GM18867 (cell line): ENCODE data around the gene PACSIN2.
"Not testable (repeated sequence)": the region's sequence is repeated elsewhere in the genome, so short reads cannot be mapped to it uniquely, and the experiment has no call there.

ENCODE experiments used
- ATAC-seq: cut with Tn5 transposase; IDR thresholded peaks from one replicate; pipeline ENCODE4 v1.9.1; 2021; ENCODE audit warnings: mild to moderate bottlenecking, moderate library complexity; ENCODE audit not compliant: unreplicated experiment

PACSIN2 gene

DNA sequence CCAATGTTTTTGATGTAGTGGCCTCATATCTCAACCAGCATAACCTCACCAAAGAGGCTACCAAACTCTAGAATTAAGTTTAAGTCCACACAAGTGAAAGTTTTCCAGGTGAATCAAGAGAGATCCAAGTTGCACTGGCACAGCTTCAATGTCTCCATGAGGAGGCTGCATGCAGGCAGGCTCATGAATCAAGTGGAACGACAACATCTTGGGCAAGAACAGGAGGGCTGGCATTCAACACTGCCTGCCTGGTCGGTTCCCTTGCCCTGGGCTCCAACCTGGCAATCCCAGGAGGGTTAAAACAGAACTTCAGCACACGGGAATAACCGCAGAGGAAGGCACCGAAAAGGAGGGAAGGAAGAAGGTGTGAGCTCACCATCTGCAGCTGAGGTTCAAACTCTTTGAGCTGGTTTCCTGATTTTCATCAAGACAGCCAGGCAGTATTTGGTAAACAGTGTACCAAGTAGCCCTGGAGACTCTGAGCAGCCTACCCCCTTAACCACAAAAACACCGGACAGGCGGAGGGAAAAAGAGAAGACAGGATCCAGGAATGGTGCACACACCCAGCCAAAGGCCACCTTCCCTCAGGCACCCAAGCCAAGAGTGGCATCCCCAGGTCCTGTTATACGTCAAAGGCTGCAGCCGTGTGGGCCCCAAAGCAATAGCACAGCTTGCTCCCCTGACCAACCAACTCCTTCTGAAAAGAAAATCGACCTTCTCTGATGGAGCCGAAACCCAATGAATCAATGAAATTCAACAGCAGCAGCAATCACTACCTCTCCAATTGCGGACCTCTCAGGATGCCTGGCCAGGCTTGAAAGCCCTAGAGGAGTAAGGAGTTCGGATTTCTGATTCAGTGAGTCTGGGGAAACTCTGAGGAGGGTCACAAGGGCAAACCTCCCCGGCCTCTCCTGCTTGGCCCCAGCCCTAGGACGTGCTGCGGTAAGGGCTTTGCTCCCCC, 1.3 kb downstream of the PACSIN2 start:
- ATAC-seq: no peak

DNA sequence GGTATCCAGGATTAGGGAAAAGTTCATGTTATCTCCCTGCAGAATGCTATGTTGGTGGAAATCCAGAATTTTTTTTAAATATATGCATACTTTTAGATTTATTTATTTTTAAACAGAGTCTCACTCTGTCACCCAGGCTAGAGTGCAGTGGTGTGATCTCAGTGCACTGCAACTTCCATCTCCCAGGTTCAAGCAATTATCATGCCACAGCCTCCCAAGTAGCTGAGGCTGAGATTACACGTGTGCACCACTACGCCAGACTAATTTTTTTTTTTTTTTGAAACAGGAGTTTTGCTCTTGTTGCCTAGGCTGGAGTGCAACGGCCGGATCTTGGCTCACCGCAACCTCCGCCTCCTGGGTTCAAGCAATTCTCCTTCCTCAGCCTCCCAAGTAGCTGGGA, 2.6 kb downstream of the PACSIN2 start:
- no peak for ATAC-seq

DNA sequence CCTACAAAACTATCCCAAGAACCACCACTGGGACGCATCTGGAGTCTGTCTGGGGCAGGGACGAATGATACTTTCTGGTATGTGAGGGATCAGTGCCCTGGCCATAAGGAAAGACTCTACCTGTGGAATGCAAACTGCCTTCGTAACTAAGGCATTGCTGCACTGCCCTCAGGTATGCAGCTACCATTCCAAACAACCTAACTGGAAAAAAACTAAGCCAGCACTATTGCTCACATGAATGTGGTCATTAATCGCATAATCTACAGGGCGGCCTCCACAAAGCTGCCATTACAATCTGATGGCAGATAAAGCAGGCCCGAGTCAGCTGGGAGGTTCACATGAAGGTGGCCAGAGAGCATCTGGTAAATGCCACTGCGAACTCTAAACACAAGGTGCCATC, 3.9 kb downstream of the PACSIN2 start:
- no peak for ATAC-seq

DNA sequence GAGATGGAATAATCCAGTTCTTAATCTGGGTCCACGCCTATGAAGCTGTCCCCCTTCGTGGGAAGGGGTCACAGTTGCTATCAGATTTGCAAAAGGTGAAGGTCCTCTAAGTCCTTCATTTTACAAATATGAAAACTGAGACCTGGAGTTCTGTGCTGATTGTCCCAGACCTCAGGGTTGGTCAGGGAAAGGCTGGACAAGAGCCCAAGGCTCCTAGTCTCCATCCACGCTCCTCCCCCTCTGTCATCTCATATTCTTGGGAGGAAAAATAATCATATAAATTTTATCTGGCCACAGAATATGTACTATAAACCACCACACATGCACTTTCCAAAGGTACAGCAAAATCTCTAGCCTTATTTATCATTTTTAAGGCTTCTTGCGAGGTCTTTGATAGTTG, 5.5 kb downstream of the PACSIN2 start:
- no peak for ATAC-seq

DNA sequence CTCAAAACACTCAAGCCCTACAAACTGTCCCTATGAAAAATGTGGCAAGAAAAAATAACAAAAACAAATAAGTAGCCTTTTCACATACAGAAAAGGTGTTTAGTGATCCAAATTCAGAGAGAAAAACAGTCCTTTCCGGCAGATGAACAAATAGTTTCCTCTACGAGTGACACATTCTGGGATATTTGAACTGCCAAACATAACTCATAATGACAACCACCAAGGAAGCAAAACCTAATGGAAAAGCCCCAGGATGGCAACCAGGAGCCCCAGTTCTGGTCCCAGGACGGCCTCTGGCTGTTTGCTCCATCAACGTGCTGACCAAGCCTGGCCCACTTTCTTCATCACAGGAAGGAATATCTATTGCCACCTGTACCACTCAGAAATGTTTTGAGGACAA, 6.0 kb downstream of the PACSIN2 start:
- no peak for ATAC-seq

DNA sequence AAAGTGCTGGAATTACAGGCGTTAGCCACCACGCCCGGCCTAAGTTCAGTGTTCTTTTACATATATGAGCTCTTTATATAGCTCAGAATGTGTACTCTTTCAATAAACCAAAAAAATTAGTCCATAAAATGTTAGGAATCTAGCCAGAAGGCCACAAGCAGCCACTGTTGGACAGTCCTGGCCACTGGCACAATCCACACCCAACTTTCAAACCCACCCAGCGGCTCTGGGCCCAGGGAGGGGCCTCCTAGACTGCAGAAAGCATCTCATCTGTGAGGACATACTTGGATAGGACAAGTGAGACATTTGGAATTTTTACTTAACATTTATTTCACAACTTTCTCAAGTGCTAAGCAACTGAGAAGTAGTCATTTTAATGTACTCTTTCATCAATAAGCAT, 6.4 kb downstream of the PACSIN2 start:
- no peak for ATAC-seq

DNA sequence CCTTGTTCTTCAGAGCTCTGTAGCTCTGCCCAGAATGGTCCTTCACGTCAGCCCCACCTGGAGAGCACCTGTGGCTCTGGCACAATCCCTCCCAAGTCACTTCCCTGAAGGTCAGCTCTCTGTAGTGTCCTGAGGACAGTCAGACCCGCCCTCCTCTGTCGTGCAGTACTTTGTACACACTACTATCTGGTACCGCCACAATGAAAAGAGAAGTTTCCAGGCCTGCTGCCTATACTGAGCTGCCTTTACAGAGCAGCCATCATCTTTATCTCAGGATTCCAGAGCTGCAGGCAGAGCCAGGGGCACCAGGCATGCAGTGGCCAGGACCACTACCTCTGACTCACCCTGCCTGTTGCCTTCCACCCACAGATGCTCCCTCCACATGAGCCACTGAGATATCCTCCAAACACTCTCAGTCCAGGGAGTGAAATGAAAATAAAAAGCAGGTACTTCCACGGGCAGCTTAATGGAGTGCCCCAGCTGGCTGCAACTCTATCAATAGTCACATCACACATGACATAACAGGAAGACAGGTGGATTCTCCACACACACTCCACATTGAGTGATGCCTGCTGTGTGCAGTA, 7.3 kb downstream of the PACSIN2 start:
- no peak for ATAC-seq

DNA sequence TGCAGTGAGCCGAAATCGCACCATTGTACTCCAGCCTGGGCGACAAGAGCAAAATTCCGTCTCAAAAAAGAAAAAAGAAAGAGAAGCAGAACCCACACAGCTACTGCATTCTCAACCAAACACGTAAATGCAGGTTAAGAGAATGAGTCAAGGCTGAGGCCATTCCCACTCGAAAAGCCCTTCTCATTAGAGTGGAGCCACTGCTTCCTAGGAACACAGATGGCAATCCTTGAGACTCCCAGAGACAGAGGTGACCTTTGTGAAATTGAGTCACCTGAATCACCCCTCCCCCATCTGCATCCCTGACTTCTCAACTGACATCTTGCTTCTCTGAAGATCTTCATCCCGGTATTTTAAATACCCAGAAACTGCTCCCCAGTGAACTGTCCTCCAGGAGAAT, 8.2 kb downstream of the PACSIN2 start:
- ATAC-seq: no peak

DNA sequence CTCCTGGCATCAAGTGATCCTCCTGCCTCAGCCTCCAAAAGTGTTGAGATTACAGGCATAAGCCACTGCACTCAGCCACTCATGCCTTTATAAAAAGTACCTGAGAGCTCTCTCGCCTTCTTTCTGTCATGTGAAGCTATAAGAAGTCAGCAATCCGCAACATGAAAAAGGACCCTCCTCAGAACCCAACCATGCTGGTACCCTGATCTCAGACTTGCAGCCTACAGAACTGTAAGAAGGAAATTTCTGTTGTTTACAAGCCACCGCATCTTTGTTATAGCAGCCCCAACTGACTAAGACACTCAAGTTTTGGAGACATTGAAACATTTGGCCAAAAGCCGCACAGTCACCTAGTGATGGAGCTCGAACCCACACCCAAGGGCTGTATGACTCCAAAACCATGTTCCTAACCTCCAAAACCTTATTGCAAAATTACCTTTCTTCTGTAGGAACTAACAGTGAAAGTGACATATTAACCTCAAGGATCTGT, 8.9 kb downstream of the PACSIN2 start:
- ATAC-seq: no peak

DNA sequence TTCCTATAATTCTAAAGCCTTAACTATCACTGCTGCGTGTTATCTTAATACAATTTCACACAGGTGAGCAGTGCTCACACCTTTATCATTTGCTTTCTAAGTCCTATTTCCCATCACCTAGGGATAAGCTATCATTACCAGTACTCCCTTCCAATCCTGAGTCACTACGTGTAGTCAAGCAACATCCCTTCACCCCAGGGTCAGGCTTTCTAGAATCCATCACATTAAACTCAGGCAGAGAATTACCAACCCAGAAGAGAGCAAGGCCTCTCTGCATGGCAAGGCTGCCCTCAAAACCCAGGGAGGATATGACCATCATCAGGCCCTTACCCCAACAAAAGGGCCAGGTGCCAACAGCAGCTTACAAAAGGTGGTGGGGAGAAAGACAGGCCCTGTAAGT, 9.8 kb downstream of the PACSIN2 start:
- no peak for ATAC-seq

DNA sequence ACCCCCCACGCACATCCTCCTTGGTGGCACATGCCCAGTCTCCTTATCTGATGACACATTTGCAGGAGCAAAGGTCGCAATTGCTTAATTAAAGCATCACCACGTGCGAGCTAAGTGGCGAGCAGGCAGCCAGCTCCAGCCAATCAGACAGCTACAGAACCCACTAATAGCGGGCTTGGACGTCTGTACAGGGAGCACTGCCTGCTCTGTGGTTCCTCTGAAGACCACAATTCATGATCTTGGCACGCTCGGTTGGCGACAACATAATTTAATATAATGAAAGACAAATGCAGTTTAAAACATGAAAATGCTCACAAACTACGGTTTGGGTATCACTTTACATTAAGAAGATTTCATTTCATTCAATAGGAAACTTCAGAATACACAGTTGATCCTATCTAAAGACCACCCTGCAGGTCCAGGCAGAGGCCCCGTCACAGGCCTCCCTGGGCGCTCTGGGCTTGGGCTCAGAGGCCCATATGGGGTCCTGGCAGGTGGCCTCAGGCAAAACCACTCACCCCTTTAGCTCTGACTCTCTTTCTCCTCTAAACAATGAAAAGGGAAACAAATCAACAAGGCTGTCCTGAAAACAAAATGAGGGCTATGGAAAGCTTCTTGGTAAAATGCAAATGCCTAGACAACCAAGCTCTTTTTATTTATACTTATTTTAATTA, 10.4 kb downstream of the PACSIN2 start:
- no peak for ATAC-seq

DNA sequence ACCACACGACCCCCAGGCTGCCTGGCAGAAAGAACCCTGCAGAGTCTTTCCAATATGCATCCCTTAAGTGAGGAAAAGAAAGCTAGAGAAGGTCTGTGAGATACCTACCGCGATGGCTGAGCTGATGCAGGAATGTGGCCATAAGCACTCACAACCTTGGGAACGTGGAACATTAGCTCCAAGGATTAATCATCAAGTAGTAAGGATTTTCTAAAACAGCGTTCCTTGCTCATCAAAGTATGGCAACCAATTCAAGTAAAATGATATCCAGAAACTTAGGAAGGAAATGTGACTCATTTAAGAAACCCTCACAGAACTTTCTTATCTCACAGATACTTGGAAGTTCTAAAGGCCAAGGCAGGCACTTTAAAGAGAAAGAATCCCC, 12.8 kb downstream of the PACSIN2 start:
- ATAC-seq: no peak

DNA sequence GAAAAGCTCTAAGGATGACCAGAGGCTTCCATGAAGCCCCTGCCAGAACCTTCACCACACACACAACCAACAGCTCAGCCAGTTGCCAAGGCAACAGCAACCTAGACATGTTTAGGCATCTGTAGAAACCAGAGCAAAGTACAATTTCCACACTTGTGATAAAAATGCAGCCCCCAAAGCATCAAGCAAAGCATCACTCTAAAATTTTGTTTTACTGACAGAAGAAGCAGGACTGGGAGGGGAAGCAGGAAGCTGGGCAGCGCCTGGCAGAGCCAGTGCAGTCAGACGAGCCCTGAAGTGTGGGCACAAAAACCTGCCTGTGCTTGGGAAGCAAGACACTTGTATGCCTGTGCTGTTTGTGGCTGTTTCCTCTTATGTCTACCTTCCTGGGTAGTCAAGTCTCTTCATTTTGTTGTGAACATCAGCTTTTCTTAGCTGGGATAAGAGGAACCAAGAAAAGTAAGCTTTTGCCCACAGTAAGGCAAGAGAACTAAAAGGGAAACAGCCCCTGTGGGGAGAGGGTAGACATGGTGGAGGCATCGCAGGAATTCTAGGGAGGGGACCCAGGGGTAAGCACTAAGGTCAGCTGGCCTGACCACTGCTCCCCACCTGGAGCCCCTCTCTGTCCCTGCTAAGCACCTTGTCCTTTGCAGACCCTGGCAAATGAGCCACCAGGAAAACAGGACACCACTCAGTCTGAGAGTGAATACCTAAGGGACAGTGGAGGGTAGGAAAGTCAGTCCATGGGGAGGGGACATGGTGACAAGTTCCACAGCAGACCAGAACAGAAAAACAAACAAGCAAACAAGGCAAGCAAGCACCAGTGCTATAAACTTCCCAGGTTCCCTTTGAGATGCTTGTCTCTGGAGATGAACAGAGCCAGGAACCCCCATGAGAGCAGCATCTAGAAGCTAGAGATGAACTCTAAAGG, 13.4 kb downstream of the PACSIN2 start:
- ATAC-seq: no peak

DNA sequence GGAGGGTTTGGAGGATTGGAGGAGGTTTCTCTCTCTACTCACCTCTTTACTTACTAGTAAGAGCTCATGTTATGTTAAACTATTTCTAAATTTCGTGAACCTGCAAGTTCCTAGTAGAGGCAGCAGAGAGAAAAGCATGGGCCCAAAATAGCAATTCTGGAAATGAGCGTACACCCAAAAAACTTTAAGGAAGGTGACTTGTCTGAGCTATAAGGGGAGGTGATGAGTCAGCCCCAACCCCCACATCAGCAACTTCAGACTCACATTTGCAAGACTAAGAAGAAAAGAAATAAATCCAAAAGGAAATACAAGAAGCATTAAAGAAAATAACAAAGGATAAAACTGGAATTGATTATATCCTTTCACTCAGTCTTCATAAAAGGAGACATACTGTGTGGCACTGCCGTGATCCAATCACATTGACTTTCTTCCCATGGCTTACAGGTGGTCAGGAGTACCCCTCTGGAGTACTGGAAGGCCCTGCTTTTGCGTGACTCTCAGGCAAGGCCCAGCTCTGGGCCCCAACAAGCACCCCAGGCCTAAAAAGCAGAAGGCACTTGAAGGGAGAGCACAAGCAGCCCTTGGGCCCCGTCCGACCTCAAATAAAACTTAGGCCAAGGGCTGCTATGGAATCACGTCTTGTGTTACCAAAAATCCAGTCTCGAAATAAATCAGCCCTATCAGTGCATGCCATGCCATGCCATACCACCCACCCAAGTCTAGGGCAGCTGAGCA, 14.3 kb downstream of the PACSIN2 start:
- ATAC-seq: no peak

DNA sequence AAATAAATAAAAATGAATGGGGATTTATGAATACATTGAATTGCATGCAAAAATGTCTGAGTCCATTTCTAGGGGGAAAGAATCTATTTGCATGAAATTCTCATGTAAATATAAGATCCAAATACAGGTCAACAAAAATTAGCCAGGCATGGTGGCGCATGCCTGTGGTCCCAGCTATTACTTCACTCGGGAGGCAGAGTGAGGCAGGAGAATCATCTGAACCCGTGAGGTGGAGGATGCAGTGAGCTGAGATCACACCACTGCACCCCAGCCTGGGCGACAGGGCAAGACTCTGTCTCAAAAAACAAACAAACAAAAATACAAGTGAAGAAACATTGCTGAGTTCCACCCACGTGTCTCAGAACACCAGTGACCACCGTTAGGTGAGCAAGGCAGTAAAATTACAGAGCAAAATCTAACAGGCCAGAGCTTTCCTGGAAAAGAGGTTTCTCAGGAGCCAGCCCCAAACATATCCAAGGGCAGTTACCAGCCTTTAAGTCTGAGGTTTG, 17.3 kb downstream of the PACSIN2 start:
- ATAC-seq: no peak

DNA sequence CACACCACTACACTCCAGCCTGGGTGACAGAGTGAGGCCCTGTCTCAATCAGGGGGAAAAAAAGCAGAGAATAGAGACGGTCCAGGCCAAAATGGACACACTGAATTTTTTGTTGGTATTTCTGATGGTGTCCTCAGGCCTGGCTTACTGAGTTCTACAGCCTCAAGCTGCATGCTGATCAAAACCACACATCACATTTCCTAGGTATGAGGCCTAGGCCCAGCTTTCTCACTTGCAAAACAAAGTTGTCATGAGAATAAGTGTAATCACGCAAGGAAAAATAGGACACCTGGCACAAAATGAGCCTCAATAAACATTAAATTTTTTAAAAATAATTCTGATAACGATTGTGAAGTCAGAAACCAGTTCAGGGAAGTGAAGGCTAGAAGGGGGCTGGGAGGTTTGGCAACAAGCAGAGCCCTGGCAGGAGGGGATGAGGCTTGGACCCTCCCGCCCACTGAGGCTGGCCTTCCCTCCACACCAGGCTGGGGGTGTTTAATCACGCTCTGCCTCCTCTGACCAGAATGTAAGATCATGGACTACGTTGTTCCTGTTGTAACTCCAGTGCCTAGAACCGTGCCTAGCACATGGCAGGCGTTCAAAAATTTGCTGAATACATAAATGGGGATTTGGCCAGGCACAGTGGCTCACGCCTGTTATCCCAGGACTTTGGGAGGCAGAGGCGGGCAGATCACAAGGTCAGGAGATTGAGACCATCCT, 18.1 kb downstream of the PACSIN2 start:
- ATAC-seq: no peak

DNA sequence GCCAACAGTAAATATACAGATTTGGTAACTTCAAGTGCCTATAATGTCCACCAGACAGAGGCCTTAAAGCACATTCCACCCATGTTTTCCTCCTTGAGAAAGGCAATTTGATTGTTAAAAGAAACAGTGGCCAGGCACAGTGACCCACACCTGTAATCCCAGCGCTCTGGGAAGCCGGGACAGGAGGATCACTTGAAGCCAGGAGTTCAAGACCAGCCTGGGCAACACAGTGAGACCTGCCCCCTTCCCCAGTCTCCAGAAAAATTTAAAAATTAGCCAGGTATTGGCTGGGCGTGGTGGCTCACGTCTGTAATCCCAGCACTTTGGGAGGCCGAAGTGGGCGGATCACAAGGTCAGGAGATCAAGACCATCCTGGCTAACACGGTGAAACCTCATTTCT, 19.3 kb downstream of the PACSIN2 start:
- ATAC-seq: not testable (repeated sequence)

DNA sequence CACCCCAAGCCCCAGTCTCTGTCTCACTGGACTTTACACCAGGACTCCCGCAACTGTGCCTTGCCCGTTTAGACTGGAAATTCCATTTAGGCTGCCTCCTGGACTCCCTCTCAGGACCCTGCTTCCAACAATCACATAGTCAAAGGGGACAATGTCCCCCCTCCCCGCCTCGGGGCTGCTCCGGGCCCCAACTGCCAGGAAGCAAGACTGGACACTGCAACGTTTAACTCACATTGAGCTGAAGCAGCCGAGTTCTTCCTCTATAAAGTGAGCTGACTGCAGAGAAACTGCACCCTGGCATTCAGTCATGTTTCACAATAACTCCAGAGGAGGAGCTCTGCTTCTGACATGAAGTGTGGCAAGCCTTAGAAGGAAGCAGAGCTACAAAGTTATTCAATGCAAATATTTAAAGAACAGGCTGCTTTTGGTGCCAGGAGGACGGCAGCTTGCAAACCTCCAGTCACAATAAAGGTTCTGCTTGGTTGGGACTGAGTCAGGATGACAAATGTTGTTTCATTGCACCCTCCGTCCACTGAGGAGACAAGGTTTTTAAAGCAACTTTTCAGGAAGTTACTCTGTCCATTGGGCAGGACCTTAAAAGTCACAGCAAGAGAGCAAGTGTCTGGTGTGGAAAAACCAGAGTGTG, 19.9 kb downstream of the PACSIN2 start:
- ATAC-seq: no peak
